GM12801 (cell line): Measurements from ENCODE around the gene UNG.

ENCODE experiments used
- CTCF ChIP-seq: IDR thresholded peaks from one replicate; pipeline ENCODE4 v1.5.1; 2011; ENCODE audit warnings: control low read depth; ENCODE audit not compliant: insufficient read length; ENCODE audit errors: extremely low read depth

The UNG gene

DNA sequence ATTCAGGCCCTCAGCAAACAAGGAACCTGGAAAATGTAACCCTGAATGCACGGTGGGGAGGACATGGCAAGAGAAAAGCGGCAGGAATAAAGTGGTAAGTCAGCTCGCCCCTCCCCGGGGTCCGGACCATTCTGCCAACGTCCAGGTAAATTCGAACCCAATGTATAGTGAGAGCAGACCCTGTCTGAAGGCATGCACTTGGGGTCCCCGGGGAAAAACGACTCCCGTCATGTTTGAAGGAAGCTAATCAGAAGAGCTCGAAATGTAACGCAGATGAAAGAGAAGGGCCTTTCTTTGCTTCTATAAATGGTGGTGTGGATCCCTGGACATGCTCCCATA, 19.2 kb downstream of the UNG start:
- TF ChIP-seq CTCF, result no peak

GRCh38 chr12:109120095-109120494, 22.7 kb downstream of the UNG start:
- no peak for TF ChIP-seq CTCF

- no peak for TF ChIP-seq CTCF
These were observed 23.2 kb downstream of the UNG start for GRCh38 chr12:109120557-109120956.

- no peak for TF ChIP-seq CTCF
These were observed 24.0 kb downstream of the UNG start for GRCh38 chr12:109121346-109121880.

DNA sequence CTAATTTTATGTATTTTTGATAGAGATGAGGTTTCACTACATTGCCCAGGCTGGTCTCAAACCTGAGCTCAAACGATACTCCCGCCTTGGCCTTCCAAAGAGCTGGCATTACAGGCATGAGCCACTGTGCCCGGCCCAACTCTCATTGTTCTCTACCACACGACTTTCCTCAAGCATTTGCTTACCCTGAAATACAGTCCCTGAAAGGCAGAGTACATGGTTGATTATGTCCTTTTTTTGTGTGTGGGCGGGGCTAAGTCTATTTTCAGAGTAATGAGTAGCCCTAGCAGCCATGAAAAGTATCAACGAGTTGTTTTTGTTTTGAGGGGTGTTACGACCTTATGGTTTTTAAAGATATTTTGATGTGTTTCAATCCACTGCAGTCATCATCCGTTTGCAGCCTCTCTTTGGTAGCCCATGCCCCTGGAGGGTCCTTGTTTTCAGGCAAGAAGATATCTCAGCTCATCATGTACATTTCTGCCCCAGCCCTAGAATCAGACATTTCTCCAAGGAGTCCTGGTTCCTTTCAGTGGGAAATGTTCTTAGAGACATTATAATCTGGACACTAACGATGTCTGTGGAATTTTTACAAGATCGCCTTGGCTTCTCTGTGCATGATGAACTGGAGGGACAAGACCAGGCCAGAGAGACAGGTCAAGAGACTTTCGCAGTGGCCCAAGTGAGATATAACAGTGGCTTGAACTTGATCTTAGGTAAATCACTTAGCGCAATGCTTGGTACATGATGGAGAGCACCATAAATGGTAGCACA, 27.7 kb downstream of the UNG start:
- no peak for TF ChIP-seq CTCF

- no peak for TF ChIP-seq CTCF
These were observed 28.4 kb downstream of the UNG start for GRCh38 chr12:109125791-109126190.

DNA sequence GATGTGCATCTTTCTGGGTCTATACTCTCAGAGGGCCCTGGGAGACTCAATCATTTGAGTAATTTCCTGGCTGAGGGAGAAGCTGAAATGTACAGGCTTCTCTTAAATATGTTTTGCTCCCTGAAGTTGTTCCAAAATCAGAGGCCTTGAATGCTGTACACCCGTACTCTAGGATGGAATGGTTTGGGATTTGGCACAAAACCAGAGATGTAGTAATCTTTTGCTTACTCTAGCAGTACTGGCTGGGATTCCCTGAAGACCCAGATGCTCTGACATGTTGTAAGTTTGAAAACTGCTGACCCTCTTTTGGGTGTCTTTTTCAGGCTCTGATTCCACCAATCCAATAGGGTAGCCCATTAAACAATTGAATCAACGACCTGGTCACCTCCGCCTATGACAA, 29.4 kb downstream of the UNG start:
- TF ChIP-seq CTCF, result no peak
